ENCODE data around the gene GADD45G. TPM values are rescaled to one million over a fixed set of nuclear protein-coding genes. Genes with fewer than 3 reads are reported as not detected.

Gene GADD45G
- total and polyA plus RNA-seq, 2 of the 8 experiments (the other 6 are each of a cell fraction or from before 2014, with no cell fraction given), result 7.0 to 11.4 TPM

- Histone ChIP-seq H3K14ac (ENCODE audit: insufficient read length) (no peak overlapping the region), H2BK5ac (ENCODE audit: low read depth, low read length) (peak overlapping the region; percentile 60; the same call in 1 of the 2 replicates), H2AFZ (ENCODE audit: low read length) (no peak overlapping the region), H3K27me3 (replicated peaks in 1 of 4; ENCODE audit: control insufficient read depth in 3 of 4, extremely low read depth in 1 of 4, insufficient read depth in 3 of 4, low read length in 3 of 4) (peaks cover 0 to 3% (median under 1%) of the 10 kb centered on the region in 4 experiments; a peak in 1 of 7 replicates), H3K9me3 (ENCODE audit: insufficient read depth in 2 of 2, low read depth in 1 of 2, low read length in 1 of 2) (peaks cover 3 to 4% of the 10 kb centered on the region in 2 experiments; a peak in 2 of 4 replicates), H2BK120ac (replicated peaks; ENCODE audit: low read depth, low read length) (no peak overlapping the region), H4K20me1 (replicated peaks in 1 of 2; ENCODE audit: control insufficient read depth in 1 of 2, insufficient read depth in 2 of 2, low read length in 2 of 2) (no peaks in the 10 kb centered on the region), H3K4me3 (ENCODE audit: extremely low read depth in 1 of 4, insufficient read depth in 2 of 4, low read depth in 3 of 4, low read length in 4 of 4) (no peak overlapping the region), H4K5ac (ENCODE audit: insufficient read length, low read depth, low read length) (no peak overlapping the region), H3K79me1 (ENCODE audit: low read depth, low read length) (no peaks in the 10 kb centered on the region), H2BK15ac (ENCODE audit: low read length) (no peak overlapping the region; the same call in 1 of the 2 replicates), H3K18ac (ENCODE audit: extremely low read depth, low read length) (peak overlapping the region; percentile 32; the same call in 1 of the 2 replicates), H4K91ac (replicated peaks; ENCODE audit: insufficient read length, low read length) (peak overlapping the region; percentile 23), H3K36me3 (ENCODE audit: control insufficient read depth in 2 of 4, insufficient read depth in 4 of 4, low read length in 3 of 4) (no peaks in the 10 kb centered on the region), H3K56ac (replicated peaks; ENCODE audit: insufficient read length, low read depth, low read length) (no peak overlapping the region), H3K27ac (ENCODE audit: low read depth, low read length) (no peak overlapping the region), H3K23ac (ENCODE audit: insufficient read length) (no peak overlapping the region), H2AK5ac (ENCODE audit: low read depth, low read length) (no peak overlapping the region), H3K9ac (replicated peaks in 1 of 4; ENCODE audit: extremely low read depth in 1 of 4, low read depth in 3 of 4, low read length in 3 of 4) (no peak overlapping the region), H3K4me2 (ENCODE audit: insufficient read depth in 1 of 2, low read depth in 2 of 2, low read length in 2 of 2) (no peak overlapping the region), H3K23me2 (ENCODE audit: low read depth, low read length) (no peaks in the 10 kb centered on the region; the same call in 1 of the 2 replicates), H3K4me1 (replicated peaks in 1 of 4; ENCODE audit: control insufficient read depth in 3 of 4, insufficient read depth in 4 of 4, low read length in 3 of 4) (peaks cover 0 to 17% (median 7%) of the 10 kb centered on the region in 4 experiments), H2BK20ac (ENCODE audit: low read length) (peak overlapping the region; percentile 86; the same call in 1 of the 2 replicates), H3K79me2 (ENCODE audit: control insufficient read depth in 1 of 2, insufficient read depth in 2 of 2, low read length in 2 of 2) (no peaks in the 10 kb centered on the region), H2BK12ac (ENCODE audit: low read depth, low read length) (peak overlapping the region; percentile 94; the same call in 1 of the 2 replicates), H3K4ac (replicated peaks; ENCODE audit: insufficient read length, low read depth, low read length) (peak overlapping the region; percentile 35), H4K8ac (ENCODE audit: extremely low read depth, insufficient read depth, low read length) (peak overlapping the region; percentile 17; the same call in 1 of the 2 replicates)
- CTCF ChIA-PET (ENCODE audit: partially characterized antibody), result interaction anchor here (0.8 to 8.6 kb wide), 5 partner anchors 10 to 479 kb away, joined by 3 to 65 read pairs (median 5); partner anchors contain the start of gene GADD45G
- WGBS, 2 experiments (ENCODE audit: extremely low coverage in 1 of 2, insufficient coverage in 1 of 2, insufficient read length in 1 of 2, insufficient replicate concordance in 2 of 2, low coverage in 1 of 2, low lambda C conversion rate in 2 of 2, missing lambda C conversion rate in 1 of 2), result 89% methylated on average over 9 of the region's 9 CpGs; no CpG with 5 or more reads in 1 of the 2 experiments
- POLR2A ChIA-PET (ENCODE audit: partially characterized antibody), result interaction anchor here (11.9 kb wide), 1 partner anchor 11 kb away, joined by 107 read pairs; the partner anchor contains the start of gene GADD45G
- FAIRE-seq, result no peak
- no peak for DNase-seq (ENCODE audit: low read depth in 1 of 2, low spot score in 2 of 2)
- TF ChIP-seq JUND (IDR thresholded peaks at IDR 0.05; ENCODE audit: low read length), result no peak
- no peak for TF ChIP-seq CTBP2 (IDR thresholded peaks at IDR 0.05; ENCODE audit: borderline replicate concordance, insufficient read depth, insufficient read length, low read length)
- TF ChIP-seq KDM5A (IDR thresholded peaks at IDR 0.05; ENCODE audit: low read length), result no peak
- no peak for TF ChIP-seq EP300 (IDR thresholded peaks at IDR 0.05; ENCODE audit: borderline replicate concordance in 1 of 2, low read depth in 2 of 2, low read length in 2 of 2)
- no peak for TF ChIP-seq BCL11A (IDR thresholded peaks at IDR 0.05; ENCODE audit: low read depth in 2 of 2, low read length in 2 of 2)
- no peak for TF ChIP-seq SRF (IDR thresholded peaks at IDR 0.05; ENCODE audit: low read depth, low read length)
- no peak for TF ChIP-seq SP2 (IDR thresholded peaks at IDR 0.05; ENCODE audit: low read length)
- TF ChIP-seq POLR2A (IDR thresholded peaks at IDR 0.05; ENCODE audit: control extremely low read depth in 1 of 2, low read depth in 2 of 2, low read length in 2 of 2), result no peak
- TF ChIP-seq PHF8 (conservative IDR thresholded peaks at IDR 0.05; ENCODE audit: low read depth, low read length), result no peak
- no peak for TF ChIP-seq YY1 (IDR thresholded peaks at IDR 0.05; ENCODE audit: low read depth, low read length)
- no peak for TF ChIP-seq RAD21 (IDR thresholded peaks at IDR 0.05 in 1 of 2, conservative IDR thresholded peaks at IDR 0.05 in 1 of 2; ENCODE audit: low read depth in 2 of 2, low read length in 2 of 2)
- TF ChIP-seq SP4 (IDR thresholded peaks at IDR 0.05; ENCODE audit: low read length), result no peak
- TF ChIP-seq BRCA1 (IDR thresholded peaks at IDR 0.05; ENCODE audit: low read depth, low read length), result no peak
- no peak for TF ChIP-seq SIRT6 (IDR thresholded peaks at IDR 0.05; ENCODE audit: low read length)
Measured at GRCh38 chr9:89616411-89616810, 11.6 kb downstream of the GADD45G start.
